Stimulated activated CD4-positive, alpha-beta T cell treated with anti-CD3 and anti-CD28 coated beads, Interleukin-15, amount 100 ng/mL, for 1 hour (primary cell): ENCODE results near the gene DHRSX.
A peak's percentile ranks its signal among the peaks of the same experiment; 100 is the strongest.
"Not testable (repeated sequence)": the region's sequence is repeated elsewhere in the genome, so short reads cannot be mapped to it uniquely, and the experiment has no call there.

Experiments
- DNase-seq, 2 donors: peaks; one replicate each; pipeline ENCODE4 v3.0.0-alpha.2; 2020; ENCODE audit warnings: low read depth in 1 of 2, low spot score in 1 of 2

Gene DHRSX

GRCh38 chrX:2520539-2520938 is 19.8 kb upstream of the DHRSX start:
- DNase-seq = no peak

DNA sequence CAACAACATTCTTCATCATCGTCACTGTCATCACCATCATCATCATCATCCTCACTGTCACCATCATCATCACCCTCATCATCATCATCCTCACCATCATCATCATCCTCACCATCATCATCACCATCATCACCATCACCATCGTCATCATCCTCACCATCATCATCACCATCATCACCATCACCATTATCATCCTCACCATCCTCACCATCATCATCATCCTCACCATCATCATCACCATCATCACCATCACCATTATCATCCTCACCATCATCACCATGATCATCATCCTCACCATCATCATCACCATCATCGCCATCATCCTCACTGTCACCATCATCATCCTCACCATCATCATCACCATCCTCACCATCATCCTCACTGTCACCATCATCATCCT is 18.9 kb upstream of the DHRSX start:
- not testable (repeated sequence) for DNase-seq

DNA sequence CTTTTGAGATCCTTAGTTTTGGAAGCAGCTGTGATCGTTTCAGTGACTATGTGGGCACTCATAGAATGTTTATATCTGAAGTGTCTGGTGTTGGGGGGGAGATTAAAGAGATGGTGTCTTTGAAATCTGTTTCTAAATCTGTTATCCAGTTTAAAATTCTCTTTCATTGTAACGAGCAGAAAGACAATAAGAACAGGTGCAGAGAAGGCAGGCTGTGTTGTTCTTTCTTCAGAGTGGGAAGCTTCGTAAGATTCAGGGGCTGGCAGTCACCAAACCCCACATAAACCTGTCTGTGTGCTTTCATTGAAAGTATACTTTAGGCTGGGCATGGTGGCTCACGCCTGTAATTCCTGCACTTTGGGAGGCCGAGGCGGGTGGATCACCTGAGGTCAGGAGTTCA is 16.3 kb upstream of the DHRSX start:
- no peak for DNase-seq

GRCh38 chrX:2516623-2517022 is 15.8 kb upstream of the DHRSX start:
- no peak for DNase-seq

DNA sequence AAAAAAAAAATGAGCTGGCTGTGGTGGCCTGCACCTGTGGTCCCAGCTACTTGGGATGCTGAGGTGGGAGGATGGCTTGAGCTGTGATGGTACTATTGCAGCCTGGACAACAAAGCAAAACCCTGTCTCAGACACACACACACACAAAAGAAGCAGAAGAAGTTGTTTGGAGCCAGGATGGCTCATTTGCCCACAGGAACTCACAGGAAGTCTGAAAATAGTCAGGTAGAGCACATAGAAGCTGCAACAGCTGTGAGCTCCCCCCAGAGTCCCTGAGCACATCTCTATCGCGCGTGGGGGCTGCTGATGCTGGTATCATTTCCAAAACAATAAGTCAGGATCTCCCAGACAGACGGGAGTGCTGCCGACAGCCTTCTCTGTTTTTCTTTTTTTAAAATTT is 13.4 kb upstream of the DHRSX start:
- no peak for DNase-seq

DNA sequence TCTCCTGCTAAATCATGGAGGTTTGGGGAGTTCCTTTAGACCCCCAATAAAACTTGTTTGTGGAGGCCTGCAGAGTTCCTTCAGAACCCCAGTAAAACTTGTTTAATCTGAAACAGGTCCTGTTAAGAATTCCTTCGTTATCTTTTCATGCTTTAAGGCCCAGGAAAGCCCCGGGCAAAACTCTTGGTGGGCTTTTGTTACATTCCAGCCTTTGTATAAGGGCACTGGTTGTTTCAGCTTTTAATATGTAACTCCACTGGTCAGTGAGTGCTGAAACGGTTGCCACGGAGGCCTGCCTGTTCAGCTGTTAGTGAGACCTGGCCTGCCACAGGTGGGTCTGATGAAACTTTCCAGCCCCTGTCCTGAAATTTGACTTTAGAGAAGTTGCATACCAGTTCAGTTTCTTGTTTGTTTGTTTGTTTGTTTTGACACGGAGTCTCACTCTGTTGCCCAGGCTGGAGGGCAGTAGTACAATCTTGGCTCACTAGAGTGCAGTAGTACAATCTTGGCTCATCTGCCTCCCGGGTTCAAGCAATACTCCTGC is 12.4 kb upstream of the DHRSX start:
- no peak for DNase-seq

- no peak for DNase-seq
Measured at GRCh38 chrX:2512501-2512900, 11.7 kb upstream of the DHRSX start.

GRCh38 chrX:2511326-2511725 is 10.6 kb upstream of the DHRSX start:
- DNase-seq = no peak

GRCh38 chrX:2508648-2509335 is 8.0 kb upstream of the DHRSX start:
- no peak for DNase-seq

DNA sequence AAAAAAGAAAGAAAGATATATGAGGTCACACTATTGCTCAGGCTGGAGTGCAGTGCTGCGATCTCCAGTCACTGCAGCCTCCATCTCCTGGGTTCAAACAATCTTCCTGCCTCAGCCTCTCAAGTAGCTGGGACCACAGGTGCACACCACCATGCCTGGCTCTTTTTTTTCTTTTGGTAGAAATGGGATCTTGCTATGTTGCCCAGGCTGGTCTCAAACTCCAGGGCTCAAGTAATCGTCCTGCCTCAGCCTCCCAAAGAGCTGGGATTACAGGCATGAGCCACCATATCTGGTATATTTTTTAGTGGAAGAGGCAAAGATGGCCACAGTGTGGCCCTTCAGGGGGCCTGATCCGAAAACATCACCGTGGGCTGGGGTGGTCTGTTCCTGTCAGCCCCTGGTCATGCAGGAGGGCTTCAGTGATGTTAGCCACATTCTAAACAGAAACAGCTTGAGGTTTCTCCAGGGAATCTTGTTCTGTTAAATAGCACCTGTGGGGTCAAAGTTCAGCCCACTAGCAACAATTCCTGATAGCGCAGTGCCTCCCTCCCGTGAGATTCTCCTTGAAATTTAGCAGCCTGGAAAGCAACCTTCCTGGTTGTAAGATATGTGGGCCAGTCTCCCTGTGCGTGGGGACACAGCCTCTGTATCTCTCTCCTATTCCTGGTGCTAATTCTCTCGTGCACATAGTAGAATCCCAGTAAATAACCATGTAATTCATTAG is 7.3 kb upstream of the DHRSX start:
- no peak for DNase-seq

DNA sequence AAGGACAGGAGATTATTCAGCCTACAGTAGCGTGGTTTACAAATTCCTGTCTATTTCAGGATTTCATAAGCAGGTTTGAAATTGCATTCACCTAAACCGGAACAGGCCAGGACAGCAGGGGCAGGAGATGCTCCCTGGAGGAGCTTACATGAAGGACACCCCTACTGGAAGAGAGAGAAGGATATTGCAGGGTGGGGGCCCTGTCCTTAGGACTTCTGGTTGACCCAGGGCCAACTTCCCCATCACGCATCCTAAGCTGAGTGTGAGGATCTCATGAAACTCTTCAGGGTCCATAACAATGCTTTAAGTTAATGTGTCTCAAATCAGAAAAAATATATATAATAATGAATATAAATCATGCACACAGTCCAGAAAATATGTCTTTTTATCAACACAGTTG is 6.4 kb upstream of the DHRSX start:
- DNase-seq = no peak

- DNase-seq = not testable (repeated sequence)
Measured at GRCh38 chrX:2505341-2505740, 4.6 kb upstream of the DHRSX start.

GRCh38 chrX:2504706-2505332 is 4.0 kb upstream of the DHRSX start:
- no peak for DNase-seq

DNA sequence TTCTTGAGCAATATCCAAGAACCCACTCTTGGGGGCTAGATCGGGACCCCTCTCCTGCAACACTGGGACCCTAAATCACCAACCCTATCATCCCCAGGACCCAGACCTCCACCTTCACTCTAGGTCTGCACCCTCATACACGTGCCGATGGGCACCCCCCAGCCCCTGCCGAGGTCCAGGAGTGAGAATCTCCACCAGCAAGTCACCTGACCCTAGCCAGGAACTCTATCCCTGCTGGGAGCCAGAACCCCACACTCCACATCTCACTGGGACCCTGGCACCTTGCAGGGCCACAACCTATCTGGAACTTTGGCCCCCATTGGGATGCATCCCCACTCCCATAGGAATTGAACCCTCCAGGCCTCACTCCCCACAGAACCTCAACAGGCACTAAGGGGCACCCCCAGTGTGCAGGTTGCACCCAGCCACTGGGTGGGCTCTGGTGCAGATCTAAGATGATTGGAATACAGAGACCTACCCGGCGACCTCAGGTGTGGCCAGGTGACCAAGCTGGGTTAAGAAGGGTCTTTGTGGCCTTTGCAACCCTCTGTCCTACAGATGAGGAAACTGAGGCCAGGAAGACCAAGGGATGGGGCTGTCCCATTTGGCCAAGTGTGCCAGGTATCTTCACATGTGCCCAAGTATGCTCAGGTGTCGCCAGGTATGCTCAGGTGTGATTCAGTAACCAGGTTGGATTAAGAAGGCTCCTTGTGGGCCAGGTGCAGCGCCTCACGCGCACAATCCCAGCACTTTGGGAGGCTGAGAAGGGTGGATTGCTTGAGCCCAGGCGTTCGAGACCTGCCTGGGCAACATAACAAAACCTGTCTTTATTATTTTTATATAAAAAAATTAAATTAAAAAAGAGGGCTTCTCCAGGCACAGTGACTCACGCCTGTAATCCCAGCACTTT is 3.1 kb upstream of the DHRSX start:
- no peak for DNase-seq

- no peak for DNase-seq
Measured at GRCh38 chrX:2502668-2503519, 2.1 kb upstream of the DHRSX start.

GRCh38 chrX:2502120-2502667 is 1.4 kb upstream of the DHRSX start:
- DNase-seq = no peak

GRCh38 chrX:2501559-2502102 is 855 bp upstream of the DHRSX start:
- DNase-seq = no peak

- peak; percentile 10 to 34 for DNase-seq
Measured at GRCh38 chrX:2500091-2500802, 529 bp downstream of the DHRSX start.

DNA sequence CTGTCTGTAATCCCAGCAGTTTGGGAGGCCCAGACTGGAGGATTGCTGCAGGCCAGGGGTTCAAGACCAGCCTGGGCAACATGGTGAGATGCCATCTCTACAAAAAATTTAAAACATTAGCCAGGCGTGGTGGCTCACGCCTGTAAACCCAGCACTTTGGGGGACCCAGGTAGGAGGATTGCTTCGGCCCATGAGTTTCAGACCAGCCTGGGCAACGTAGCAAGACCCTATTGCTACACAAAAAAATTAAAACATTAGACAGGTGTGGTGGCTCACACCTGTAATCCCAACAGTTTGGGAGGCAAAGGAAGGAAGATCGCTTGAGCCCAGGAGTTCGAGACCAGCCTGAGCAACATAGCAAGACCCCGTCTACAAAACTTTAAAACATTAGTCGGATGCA is 1.3 kb downstream of the DHRSX start:
- no peak for DNase-seq
